HEK293 (cell line): ENCODE measurements around the gene RAB11FIP3.

Source experiments
- ZBTB49 ChIP-seq: fragments of 450-650 bp; formaldehyde crosslinking; IDR thresholded peaks from 2 replicates; pipeline ENCODE4 v1.5.1; 2016; ENCODE audit warnings: missing biosample characterization, missing genetic modification characterization, low read depth
- ZNF121 ChIP-seq: fragments of 450-650 bp; formaldehyde crosslinking; IDR thresholded peaks from 2 replicates; pipeline ENCODE4 v1.5.1; 2016; ENCODE audit warnings: missing biosample characterization, missing genetic modification characterization

DNA sequence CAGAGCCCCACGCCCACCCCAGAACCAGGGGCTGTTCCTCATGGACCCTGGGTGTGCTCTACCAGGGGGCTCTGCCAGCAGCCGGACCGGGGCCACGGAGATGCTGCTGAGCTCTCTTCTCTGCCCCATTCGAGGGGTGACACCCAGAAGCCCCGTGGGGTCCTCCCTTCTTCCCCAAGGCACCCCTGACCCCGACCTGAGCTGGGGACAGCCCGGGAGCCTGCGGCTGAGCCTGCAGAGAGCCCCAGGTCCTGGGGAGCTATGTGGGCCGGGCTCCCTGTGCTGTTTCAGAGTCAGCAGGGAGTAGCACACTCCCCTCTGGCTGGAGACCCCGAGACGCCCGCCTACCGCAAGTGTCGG is 133.6 kb downstream of the RAB11FIP3 start:
- TF ChIP-seq ZNF121 (no peak), ZBTB49 (no peak)
